ENCODE results near the gene PHKA1.

- TF ChIP-seq EZH2 (IDR thresholded peaks at IDR 0.05) (no peak), JUND (IDR thresholded peaks at IDR 0.05) (no peak), CTCF (IDR thresholded peaks at IDR 0.05 in 2 of 3, conservative IDR thresholded peaks at IDR 0.05 in 1 of 3; ENCODE audit: borderline replicate concordance in 1 of 3, insufficient read depth in 1 of 3, low read depth in 2 of 3, low read length in 2 of 3) (no peak), RAD21 (IDR thresholded peaks at IDR 0.05; ENCODE audit: low read depth) (no peak), REST (IDR thresholded peaks at IDR 0.05; ENCODE audit: low read depth) (no peak), CEBPB (IDR thresholded peaks at IDR 0.05; ENCODE audit: low read depth) (no peak), POLR2A (IDR thresholded peaks at IDR 0.05; ENCODE audit: borderline replicate concordance, extremely low read depth, insufficient read depth, insufficient read length) (no peak), SIN3A (IDR thresholded peaks at IDR 0.05; ENCODE audit: low read depth) (no peak), EZH2phosphoT487 (IDR thresholded peaks at IDR 0.05; ENCODE audit: borderline replicate concordance) (no peak), POLR2AphosphoS5 (IDR thresholded peaks at IDR 0.05; ENCODE audit: low read depth, low read length) (no peak), ZBTB33 (IDR thresholded peaks at IDR 0.05; ENCODE audit: extremely low read depth, insufficient replicate concordance, low read length) (no peak), ZNF274 (IDR thresholded peaks at IDR 0.05; ENCODE audit: low read depth, low read length) (no peak), MAX (IDR thresholded peaks at IDR 0.05) (no peak), SP1 (IDR thresholded peaks at IDR 0.05; ENCODE audit: low read depth) (no peak)
Measured at GRCh38 chrX:72712094-72712755, 1.9 kb downstream of the PHKA1 start.
